Fibroblast of skin of scalp (primary cell): ENCODE data around the gene ARHGEF7.

Experiments
- DNase-seq: peaks from one replicate; pipeline ENCODE4 v3.0.0-alpha.2; 2013

ARHGEF7 gene

GRCh38 chr13:111202745-111203144 is 87.6 kb downstream of the ARHGEF7 start:
- DNase-seq = peak; percentile 91

DNA sequence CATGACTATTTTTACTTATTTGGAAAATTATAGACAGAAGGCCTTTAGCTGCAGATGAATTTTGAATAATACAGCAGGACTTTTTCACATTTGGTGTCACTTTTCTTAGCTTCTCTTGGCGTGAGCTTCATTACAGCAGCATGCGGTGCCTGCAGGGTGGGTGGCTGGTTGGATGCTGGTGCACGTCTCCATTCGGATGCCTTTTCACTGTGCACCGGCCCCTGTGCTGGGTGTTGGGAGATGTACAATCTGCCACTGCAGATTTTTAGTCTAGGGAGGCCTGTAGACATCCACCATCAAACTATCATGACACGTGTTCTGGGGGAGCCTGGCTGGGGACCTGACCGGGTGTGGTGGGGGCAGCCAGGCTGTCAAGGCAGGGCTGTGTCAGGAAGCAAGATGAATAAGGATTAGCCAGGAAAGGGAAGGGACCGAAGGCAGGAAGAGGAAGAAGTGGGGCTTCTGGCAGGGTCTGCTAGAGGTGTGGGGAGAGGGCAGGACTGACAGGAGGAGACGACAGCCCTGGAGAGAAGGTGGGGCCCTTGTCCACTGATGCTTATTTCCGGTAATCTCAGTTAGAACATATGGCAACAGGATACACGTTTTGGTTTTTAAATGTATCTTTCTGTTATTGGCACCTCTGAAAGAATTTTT is 88.8 kb downstream of the ARHGEF7 start:
- DNase-seq = no peak

GRCh38 chr13:111204438-111205177 is 89.5 kb downstream of the ARHGEF7 start:
- DNase-seq = peak; percentile 75

- DNase-seq = no peak
Measured at GRCh38 chr13:111206148-111206547, 91.0 kb downstream of the ARHGEF7 start.

DNA sequence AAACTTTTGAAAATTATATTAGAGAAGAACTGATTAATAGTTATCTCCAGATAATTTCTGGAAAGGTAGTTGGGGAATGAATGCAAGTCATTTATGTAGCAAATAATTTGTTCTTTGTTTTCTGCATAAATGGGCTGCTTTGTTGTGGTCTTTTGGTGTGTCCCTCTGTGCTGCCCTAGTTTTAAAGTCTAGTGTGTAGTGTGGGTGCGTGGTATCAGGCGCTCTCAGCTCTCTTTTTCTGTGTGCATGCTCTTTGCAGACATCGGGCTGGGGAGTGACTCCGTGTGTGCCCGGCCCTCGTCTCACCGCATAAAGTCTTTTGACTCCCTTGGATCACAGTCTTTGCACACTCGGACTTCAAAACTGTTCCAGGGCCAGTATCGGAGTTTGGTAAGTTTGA is 94.5 kb downstream of the ARHGEF7 start:
- DNase-seq = no peak

GRCh38 chr13:111210091-111210490 is 95.0 kb downstream of the ARHGEF7 start:
- no peak for DNase-seq

GRCh38 chr13:111210544-111211469 is 95.7 kb downstream of the ARHGEF7 start:
- DNase-seq = peak; percentile 95

- peak; percentile 74 for DNase-seq
Measured at GRCh38 chr13:111211789-111212516, 96.8 kb downstream of the ARHGEF7 start.

- no peak for DNase-seq
Measured at GRCh38 chr13:111212517-111212873, 97.4 kb downstream of the ARHGEF7 start.

GRCh38 chr13:111213964-111214726 is 99.0 kb downstream of the ARHGEF7 start:
- DNase-seq = no peak

DNA sequence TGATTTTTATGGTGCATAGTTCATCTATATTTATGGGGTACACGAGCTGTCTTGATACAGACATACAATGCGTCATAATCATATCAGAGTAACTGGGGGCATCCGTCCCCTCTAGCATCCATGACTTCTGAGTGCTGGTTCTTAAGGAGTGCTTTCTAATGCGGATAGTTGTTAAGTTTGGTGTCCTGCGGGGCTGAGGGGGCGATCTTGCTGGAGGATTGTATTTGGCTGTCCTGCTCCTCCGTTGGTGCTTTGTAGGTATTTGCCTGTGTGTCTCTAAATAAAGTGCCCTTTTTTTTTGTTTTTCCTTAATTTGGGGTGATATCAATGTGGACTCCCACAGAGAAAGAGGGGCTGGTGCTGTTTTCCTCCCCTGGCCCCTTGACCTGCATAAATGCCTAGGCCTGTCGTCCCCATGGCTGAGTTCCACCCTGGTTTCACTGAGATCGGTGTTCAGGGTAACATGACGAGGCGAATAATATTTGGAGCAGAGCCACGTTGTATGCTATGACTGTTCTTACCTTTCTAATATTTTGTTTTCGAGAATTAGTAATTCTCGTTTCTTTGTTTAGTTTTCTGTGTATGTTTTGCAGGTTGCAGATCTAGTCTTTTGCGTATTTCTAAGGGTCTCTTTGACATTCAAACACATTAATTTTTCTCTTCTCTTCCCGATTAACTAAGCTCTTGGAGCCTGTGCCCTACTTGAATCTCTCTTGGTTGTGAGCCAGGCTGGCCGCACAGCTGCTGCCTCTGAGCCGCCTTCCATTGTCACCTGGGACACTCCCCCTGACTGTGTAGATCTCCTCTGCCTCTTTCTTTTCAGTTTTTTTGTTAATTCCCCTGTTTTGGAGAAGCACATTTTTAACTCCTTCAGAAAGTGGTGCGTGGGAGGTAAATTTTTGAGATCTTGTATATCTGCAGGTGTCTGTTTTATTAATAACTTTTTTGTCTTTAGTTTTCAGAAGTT is 100.3 kb downstream of the ARHGEF7 start:
- no peak for DNase-seq

- peak; percentile 44 for DNase-seq
Measured at GRCh38 chr13:111216166-111216960, 101.3 kb downstream of the ARHGEF7 start.

GRCh38 chr13:111217641-111218040 is 102.5 kb downstream of the ARHGEF7 start:
- DNase-seq = no peak

- DNase-seq = peak; percentile 81
Measured at GRCh38 chr13:111219280-111219679, 104.2 kb downstream of the ARHGEF7 start.

- DNase-seq = no peak
Measured at GRCh38 chr13:111219950-111220349, 104.8 kb downstream of the ARHGEF7 start.

GRCh38 chr13:111225166-111225565 is 110.1 kb downstream of the ARHGEF7 start:
- no peak for DNase-seq

GRCh38 chr13:111225810-111226546 is 110.9 kb downstream of the ARHGEF7 start:
- DNase-seq = no peak

DNA sequence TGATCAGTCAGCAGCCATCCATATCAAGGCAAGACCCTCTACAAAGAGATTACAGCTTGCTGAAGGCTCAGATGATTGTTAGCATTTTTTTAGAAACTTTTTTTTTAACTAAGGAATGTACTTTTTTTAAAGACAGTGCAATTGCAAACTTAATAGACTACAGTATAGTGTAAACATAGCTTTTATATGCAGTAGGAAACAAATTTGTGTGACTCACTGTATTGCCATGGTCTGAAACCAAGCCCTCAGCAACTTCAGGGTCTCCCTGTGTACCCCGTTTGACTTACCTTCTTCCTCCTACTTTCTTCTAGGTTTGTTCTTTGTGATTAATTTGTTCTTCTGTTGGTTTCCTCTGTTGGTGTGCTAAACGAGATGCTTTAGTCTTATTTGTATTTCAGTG is 112.3 kb downstream of the ARHGEF7 start:
- no peak for DNase-seq
